Measurements from ENCODE around the gene MRPS23.

MRPS23 gene

DNA sequence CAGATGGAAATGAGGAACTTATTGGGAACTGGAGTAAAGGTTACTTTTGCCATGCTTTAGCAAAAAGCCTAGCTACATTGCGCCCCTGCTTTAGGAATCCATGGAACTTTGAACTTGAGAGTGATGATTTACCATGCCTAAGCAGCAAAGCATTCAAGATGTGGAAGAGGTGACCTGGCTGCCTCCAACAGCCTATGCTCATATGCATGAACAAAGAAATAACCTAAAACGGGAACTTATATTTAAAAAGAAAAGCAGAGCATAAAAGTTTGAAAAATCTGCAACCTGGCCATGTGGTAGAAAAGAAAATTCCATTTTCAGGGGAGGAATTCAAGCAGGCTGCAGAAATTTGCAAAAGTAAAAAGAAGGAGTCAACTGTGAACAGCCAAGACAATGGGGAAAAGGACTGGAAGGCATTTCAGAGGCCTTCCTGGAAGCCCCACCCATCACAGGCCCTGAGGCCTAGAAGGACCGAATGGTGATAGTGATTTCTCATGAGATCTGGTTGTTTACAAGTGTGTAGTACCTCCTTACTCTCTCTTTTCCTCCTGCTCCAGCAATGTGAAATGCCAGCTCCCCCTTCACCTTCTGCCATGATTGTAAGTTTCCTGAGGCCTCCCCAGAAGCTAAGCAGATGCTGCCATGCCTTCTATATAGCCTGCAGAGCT, 48.7 kb downstream of the MRPS23 start:
- DNase-seq (ENCODE audit: insufficient read length) (no peak), FAIRE-seq (no peak)
- TF ChIP-seq TAF1 (IDR thresholded peaks at IDR 0.05; ENCODE audit: borderline replicate concordance, low read depth, low read length) (no peak), POLR2AphosphoS5 (IDR thresholded peaks at IDR 0.05; ENCODE audit: low read depth, low read length) (no peak), POLR2A (IDR thresholded peaks at IDR 0.05; ENCODE audit: low read depth, low read length) (no peak)

- no peak for FAIRE-seq
- TF ChIP-seq POLR2A (IDR thresholded peaks at IDR 0.05; ENCODE audit: low read depth, low read length) (no peak), POLR2AphosphoS5 (IDR thresholded peaks at IDR 0.05; ENCODE audit: low read depth, low read length) (no peak), TAF1 (IDR thresholded peaks at IDR 0.05; ENCODE audit: borderline replicate concordance, low read depth, low read length) (no peak)
- DNase-seq (ENCODE audit: insufficient read length): no peak
Observed at GRCh38 chr17:57794841-57795240, 55.0 kb downstream of the MRPS23 start.

GRCh38 chr17:57788725-57789124, 61.1 kb downstream of the MRPS23 start:
- FAIRE-seq: no peak
- no peak for DNase-seq (ENCODE audit: insufficient read length)
- no peak for TF ChIP-seq POLR2A (IDR thresholded peaks at IDR 0.05; ENCODE audit: low read depth, low read length)
- no peak for TF ChIP-seq TAF1 (IDR thresholded peaks at IDR 0.05; ENCODE audit: borderline replicate concordance, low read depth, low read length)
- TF ChIP-seq POLR2AphosphoS5 (IDR thresholded peaks at IDR 0.05; ENCODE audit: low read depth, low read length): no peak

- DNase-seq (ENCODE audit: insufficient read length) (no peak), FAIRE-seq (no peak)
- TF ChIP-seq POLR2A (IDR thresholded peaks at IDR 0.05; ENCODE audit: low read depth, low read length) (no peak), POLR2AphosphoS5 (IDR thresholded peaks at IDR 0.05; ENCODE audit: low read depth, low read length) (no peak), TAF1 (IDR thresholded peaks at IDR 0.05; ENCODE audit: borderline replicate concordance, low read depth, low read length) (no peak)
Observed at GRCh38 chr17:57785022-57785421, 64.8 kb downstream of the MRPS23 start.
